Panc1 (cell line): ENCODE results near the gene C14orf132. TPM values are rescaled to one million over a fixed set of nuclear protein-coding genes. Genes with fewer than 3 reads are reported as not detected.

Experiments
- ATAC-seq: fragments of 200-7000 bp; cut with Tn5 transposase; 2 replicates; pipeline ENCODE4 v1.9.1; 2020; ENCODE audit warnings: mild to moderate bottlenecking, moderate library complexity
- BruUV-seq: library from RNA; stranded (reverse); fragments of 400-500 nt; replicated peaks from 2 replicates; lab custom pipeline; 2021; lab: Mats Ljungman, UMichigan
- CTCF ChIA-PET: fragments of 300-600 bp; sonication (Branson Sonifier 250); formaldehyde crosslinking; loops from one replicate; lab custom pipeline; 2022; ENCODE audit warnings: antibody characterized with exemption; lab: Charles Lee
- POLR2A ChIA-PET: fragments of 300-600 bp; sonication (Branson Sonifier 250); formaldehyde crosslinking; loops from one replicate; lab custom pipeline; 2022; ENCODE audit warnings: antibody characterized with exemption; lab: Charles Lee
- DNase-seq: peaks from one replicate; pipeline ENCODE4 v3.0.0-alpha.2; 2010; ENCODE audit warnings: low read depth, low spot score
- H3K27ac ChIP-seq: 2 replicates; pipeline ENCODE4 v1.5.1; 2011; ENCODE audit warnings: mild to moderate bottlenecking, low read length, inconsistent platforms
- H3K27me3 ChIP-seq: fragments of 200-500 bp; sonication (Bioruptor generic); 2 replicates; pipeline ENCODE4 v1.6.0; 2014; ENCODE audit warnings: low read length, inconsistent platforms; ENCODE audit not compliant: control insufficient read depth, insufficient read depth
- H3K36me3 ChIP-seq: fragments of 200-500 bp; sonication (Bioruptor generic); 2 replicates; pipeline ENCODE4 v1.5.1; 2014; ENCODE audit warnings: inconsistent platforms, mild to moderate bottlenecking, low read length, moderate library complexity; ENCODE audit not compliant: control insufficient read depth, insufficient read depth
- H3K4me1 ChIP-seq: 2 replicates; pipeline ENCODE4 v1.5.1; 2011; ENCODE audit warnings: inconsistent platforms, mild to moderate bottlenecking, low read length, moderate library complexity; ENCODE audit not compliant: control insufficient read depth, insufficient read depth
- H3K4me3 ChIP-seq, 2 experiments: 2 replicates each; pipeline ENCODE4 v1.5.1; 2011 to 2012; ENCODE audit warnings: low read depth in 2 of 2, low read length in 2 of 2, mild to moderate bottlenecking in 2 of 2, inconsistent platforms in 1 of 2, moderate library complexity in 1 of 2
- H3K9me3 ChIP-seq: fragments of 200-500 bp; sonication (Bioruptor generic); 2 replicates; pipeline ENCODE4 v1.5.1; 2014; ENCODE audit warnings: low read depth, mild to moderate bottlenecking, inconsistent platforms, low read length, moderate library complexity; ENCODE audit not compliant: control insufficient read depth, insufficient read depth
- POLR2AphosphoS5 ChIP-seq: IDR thresholded peaks from 2 replicates; pipeline ENCODE4 v1.6.1; 2012; ENCODE audit warnings: mild to moderate bottlenecking, low read depth, low read length, moderate library complexity
- SIN3A ChIP-seq: IDR thresholded peaks from 2 replicates; pipeline ENCODE4 v1.6.1; 2012; ENCODE audit warnings: low read depth, mild to moderate bottlenecking, low read length, moderate library complexity, borderline replicate concordance; ENCODE audit not compliant: insufficient read depth
- TCF7L2 ChIP-seq: IDR thresholded peaks from 2 replicates; pipeline ENCODE4 v1.6.1; 2011; ENCODE audit warnings: mild to moderate bottlenecking, low read depth, low read length, inconsistent platforms
- in situ Hi-C: cut with HindIII; loops from 2 replicates; pipeline ENCODE4 v1.10.0; 2016; ENCODE audit warnings: low sequenced_read_pairs, low pct_unique_long_range_greater_than_20kb
- intact Hi-C: fragments of 100-400 bp; cut with micrococcal nuclease; formaldehyde crosslinking; loops from one replicate; pipeline ENCODE4 v1.10.0; 2022; ENCODE audit not compliant: unreplicated experiment
- total RNA-seq: library from RNA; stranded (reverse); gene quantifications from one replicate; pipeline ENCODE4 v1.2.1, GENCODE V29; 2021; ENCODE audit not compliant: unreplicated experiment
- TF ChIP-seq, protein P1 (sequence below), 2 experiments: IDR thresholded peaks; 2 replicates each; pipeline ENCODE4 v1.6.1; 2011 to 2012; ENCODE audit warnings: low read depth in 2 of 2, control low read depth in 1 of 2, low read length in 1 of 2, mild to moderate bottlenecking in 1 of 2, moderate library complexity in 1 of 2; ENCODE audit not compliant: insufficient read depth in 1 of 2
- TF ChIP-seq, protein P2 (sequence below): fragments of 450-650 bp; IDR thresholded peaks from 2 replicates; pipeline ENCODE4 v1.5.1; 2017; ENCODE audit warnings: mild to moderate bottlenecking

C14orf132 gene
- total RNA-seq, 1 experiment from 2014 or later = 23.0 TPM

DNA sequence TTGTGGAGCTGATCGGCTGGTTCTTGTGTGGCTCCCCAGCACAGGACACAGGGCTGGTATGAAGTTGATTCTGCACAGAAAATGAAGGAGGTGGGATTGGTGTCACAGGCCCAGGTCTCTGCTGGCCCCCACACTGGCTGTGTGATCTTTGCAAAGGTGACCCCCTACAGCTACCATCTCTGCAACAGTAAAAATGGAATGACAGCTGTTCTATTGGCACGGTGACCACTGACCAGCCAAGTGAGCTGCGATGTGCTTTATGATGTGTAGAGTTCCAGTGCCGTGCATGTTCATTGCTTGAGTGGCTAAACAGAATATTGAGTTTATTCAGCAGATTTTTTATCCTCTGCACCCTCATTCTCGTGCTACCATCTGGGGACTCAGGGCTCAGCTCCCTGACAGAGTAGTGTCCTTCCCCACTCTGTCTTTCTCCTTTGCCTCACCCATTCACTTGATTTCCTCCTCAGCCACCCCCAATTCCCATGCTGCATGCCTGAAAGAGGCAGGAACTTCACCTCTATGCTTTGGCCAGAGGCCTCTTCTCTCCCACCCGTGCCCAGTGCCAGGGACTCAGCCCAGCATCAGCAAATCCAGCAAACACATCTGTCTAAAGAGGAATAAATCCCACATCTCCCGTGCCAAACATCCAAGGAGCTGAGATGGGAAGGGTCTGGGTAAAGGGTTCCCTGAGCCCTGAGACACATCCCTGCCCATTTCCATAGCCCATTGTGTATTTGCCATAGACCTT is 21.2 kb downstream of the C14orf132 start:
- Histone ChIP-seq H3K36me3 (no peaks in the 10 kb centered on the region), H3K4me3 (no peak overlapping the region), H3K27ac (no peak overlapping the region), H3K4me1 (no peaks in the 10 kb centered on the region; the same call in 1 of the 2 replicates), H3K27me3 (no peaks in the 10 kb centered on the region), H3K9me3 (no peaks in the 10 kb centered on the region)
- TF ChIP-seq, protein P1, sequence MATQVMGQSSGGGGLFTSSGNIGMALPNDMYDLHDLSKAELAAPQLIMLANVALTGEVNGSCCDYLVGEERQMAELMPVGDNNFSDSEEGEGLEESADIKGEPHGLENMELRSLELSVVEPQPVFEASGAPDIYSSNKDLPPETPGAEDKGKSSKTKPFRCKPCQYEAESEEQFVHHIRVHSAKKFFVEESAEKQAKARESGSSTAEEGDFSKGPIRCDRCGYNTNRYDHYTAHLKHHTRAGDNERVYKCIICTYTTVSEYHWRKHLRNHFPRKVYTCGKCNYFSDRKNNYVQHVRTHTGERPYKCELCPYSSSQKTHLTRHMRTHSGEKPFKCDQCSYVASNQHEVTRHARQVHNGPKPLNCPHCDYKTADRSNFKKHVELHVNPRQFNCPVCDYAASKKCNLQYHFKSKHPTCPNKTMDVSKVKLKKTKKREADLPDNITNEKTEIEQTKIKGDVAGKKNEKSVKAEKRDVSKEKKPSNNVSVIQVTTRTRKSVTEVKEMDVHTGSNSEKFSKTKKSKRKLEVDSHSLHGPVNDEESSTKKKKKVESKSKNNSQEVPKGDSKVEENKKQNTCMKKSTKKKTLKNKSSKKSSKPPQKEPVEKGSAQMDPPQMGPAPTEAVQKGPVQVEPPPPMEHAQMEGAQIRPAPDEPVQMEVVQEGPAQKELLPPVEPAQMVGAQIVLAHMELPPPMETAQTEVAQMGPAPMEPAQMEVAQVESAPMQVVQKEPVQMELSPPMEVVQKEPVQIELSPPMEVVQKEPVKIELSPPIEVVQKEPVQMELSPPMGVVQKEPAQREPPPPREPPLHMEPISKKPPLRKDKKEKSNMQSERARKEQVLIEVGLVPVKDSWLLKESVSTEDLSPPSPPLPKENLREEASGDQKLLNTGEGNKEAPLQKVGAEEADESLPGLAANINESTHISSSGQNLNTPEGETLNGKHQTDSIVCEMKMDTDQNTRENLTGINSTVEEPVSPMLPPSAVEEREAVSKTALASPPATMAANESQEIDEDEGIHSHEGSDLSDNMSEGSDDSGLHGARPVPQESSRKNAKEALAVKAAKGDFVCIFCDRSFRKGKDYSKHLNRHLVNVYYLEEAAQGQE (IDR thresholded peaks at IDR 0.05; ENCODE audit: insufficient read depth in 1 of 2, low read depth in 2 of 2, low read length in 1 of 2) = no peak
- TF ChIP-seq TCF7L2 (no peak), SIN3A (no peak), POLR2AphosphoS5 (no peak)
- TF ChIP-seq, protein P2, sequence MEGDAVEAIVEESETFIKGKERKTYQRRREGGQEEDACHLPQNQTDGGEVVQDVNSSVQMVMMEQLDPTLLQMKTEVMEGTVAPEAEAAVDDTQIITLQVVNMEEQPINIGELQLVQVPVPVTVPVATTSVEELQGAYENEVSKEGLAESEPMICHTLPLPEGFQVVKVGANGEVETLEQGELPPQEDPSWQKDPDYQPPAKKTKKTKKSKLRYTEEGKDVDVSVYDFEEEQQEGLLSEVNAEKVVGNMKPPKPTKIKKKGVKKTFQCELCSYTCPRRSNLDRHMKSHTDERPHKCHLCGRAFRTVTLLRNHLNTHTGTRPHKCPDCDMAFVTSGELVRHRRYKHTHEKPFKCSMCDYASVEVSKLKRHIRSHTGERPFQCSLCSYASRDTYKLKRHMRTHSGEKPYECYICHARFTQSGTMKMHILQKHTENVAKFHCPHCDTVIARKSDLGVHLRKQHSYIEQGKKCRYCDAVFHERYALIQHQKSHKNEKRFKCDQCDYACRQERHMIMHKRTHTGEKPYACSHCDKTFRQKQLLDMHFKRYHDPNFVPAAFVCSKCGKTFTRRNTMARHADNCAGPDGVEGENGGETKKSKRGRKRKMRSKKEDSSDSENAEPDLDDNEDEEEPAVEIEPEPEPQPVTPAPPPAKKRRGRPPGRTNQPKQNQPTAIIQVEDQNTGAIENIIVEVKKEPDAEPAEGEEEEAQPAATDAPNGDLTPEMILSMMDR = no peak
- CTCF ChIA-PET = no interaction called here
- BruUV-seq = no TSS peak
- intact Hi-C loops = no loop called here
- POLR2A ChIA-PET = no interaction called here
- in situ Hi-C loops = no loop called here
- ATAC-seq = no peak
- no peak for DNase-seq

GRCh38 chr14:96062010-96062409 is 22.8 kb downstream of the C14orf132 start:
- intact Hi-C loops = no loop called here
- no peaks in the 10 kb centered on the region; the same call in 1 of the 2 replicates for H3K4me1 ChIP-seq
- BruUV-seq = no TSS peak
- H3K9me3 ChIP-seq = no peaks in the 10 kb centered on the region
- no peaks in the 10 kb centered on the region for H3K27me3 ChIP-seq
- POLR2A ChIA-PET = no interaction called here
- TF ChIP-seq SIN3A = no peak
- TF ChIP-seq POLR2AphosphoS5 = no peak
- TF ChIP-seq TCF7L2 = no peak
- TF ChIP-seq, protein P2 = no peak
- TF ChIP-seq, protein P1 (IDR thresholded peaks at IDR 0.05; ENCODE audit: insufficient read depth in 1 of 2, low read depth in 2 of 2, low read length in 1 of 2) = no peak
- ATAC-seq = no peak
- H3K36me3 ChIP-seq = no peaks in the 10 kb centered on the region
- no peak overlapping the region for H3K27ac ChIP-seq
- in situ Hi-C loops = no loop called here
- CTCF ChIA-PET = no interaction called here
- DNase-seq = no peak
- no peak overlapping the region for H3K4me3 ChIP-seq
